ENCODE measurements around the gene SLC16A11.
A peak's percentile ranks its signal among the peaks of the same experiment; 100 is the strongest.

The SLC16A11 gene

GRCh38 chr17:7016418-7016817, 27.5 kb downstream of the SLC16A11 start:
- WGBS = 79% methylated on average over 3 of the region's 3 CpGs
- H3K27me3 ChIP-seq (ENCODE audit: control insufficient read depth in 1 of 2, insufficient read depth in 1 of 2, low read length in 2 of 2) = no peaks in the 10 kb centered on the region
- no peak overlapping the region for H2AFZ ChIP-seq (ENCODE audit: low read depth, low read length)

GRCh38 chr17:7014995-7015958, 28.6 kb downstream of the SLC16A11 start:
- H2AK5ac ChIP-seq (ENCODE audit: low read length, severe bottlenecking) = peak overlapping the region; percentile 18
- H3K14ac ChIP-seq (ENCODE audit: low read length in 2 of 2) = peak overlapping the region in 1 of 2 experiments; percentile 94
- no peaks in the 10 kb centered on the region for H3K27me3 ChIP-seq (ENCODE audit: control insufficient read depth in 1 of 2, insufficient read depth in 1 of 2, low read length in 2 of 2)
- H3K4me2 ChIP-seq (ENCODE audit: low read length, poor library complexity, severe bottlenecking) = peak overlapping the region; percentile 82
- H3K4ac ChIP-seq (ENCODE audit: low read depth in 1 of 2, low read length in 2 of 2) = peak overlapping the region; percentile 29 to 86
- H3K23ac ChIP-seq (ENCODE audit: low read length in 2 of 2) = no peak overlapping the region
- no peak overlapping the region for H2BK15ac ChIP-seq (ENCODE audit: low read depth, poor library complexity, severe bottlenecking)
- peak overlapping the region; percentile 66 for H2BK5ac ChIP-seq (ENCODE audit: low read depth, low read length, poor library complexity, severe bottlenecking)
- H3K18ac ChIP-seq (ENCODE audit: low read depth in 1 of 2, low read length in 2 of 2) = peak overlapping the region; percentile 34 to 94
- peak overlapping the region; percentile 98 for H3K27ac ChIP-seq (ENCODE audit: low read length, poor library complexity, severe bottlenecking)
- 25% methylated on average over 32 of the region's 56 CpGs for WGBS
- peak; percentile 92 for DNase-seq
- H4K8ac ChIP-seq (ENCODE audit: low read length) = peak overlapping the region; percentile 21
- H3K9ac ChIP-seq (ENCODE audit: low read length) = peak overlapping the region; percentile 90
- peaks cover 8% of the 10 kb centered on the region for H3K79me1 ChIP-seq (replicated peaks; ENCODE audit: low read length, poor library complexity, severe bottlenecking)
- H2AFZ ChIP-seq (ENCODE audit: low read depth, low read length) = peak overlapping the region; percentile 64
- peaks cover 18 to 24% of the 10 kb centered on the region in 2 experiments for H3K36me3 ChIP-seq (ENCODE audit: control insufficient read depth in 1 of 2, insufficient read depth in 2 of 2, low read depth in 1 of 2, low read length in 2 of 2)
- H4K91ac ChIP-seq (ENCODE audit: low read length) = peak overlapping the region; percentile 46
- peaks cover 22% of the 10 kb centered on the region for H3K4me1 ChIP-seq (ENCODE audit: control insufficient read depth, insufficient read depth, low read depth, low read length)
- no peaks in the 10 kb centered on the region for H3K9me3 ChIP-seq (ENCODE audit: control insufficient read depth, low read length)
- no peak overlapping the region for H2BK120ac ChIP-seq (ENCODE audit: low read depth, low read length)
- peak overlapping the region; percentile 72 to 85 for H3K4me3 ChIP-seq (ENCODE audit: insufficient read depth in 1 of 2, low read depth in 1 of 2, low read length in 2 of 2)
- H2BK12ac ChIP-seq (ENCODE audit: low read length in 2 of 2) = peak overlapping the region in 1 of 2 experiments; percentile 68

More at GRCh38 chr17:7016418-7016817, 27.5 kb downstream of the SLC16A11 start:
- Histone ChIP-seq H4K91ac (ENCODE audit: low read length) (no peak overlapping the region), H3K4me2 (ENCODE audit: low read length, poor library complexity, severe bottlenecking) (no peak overlapping the region), H3K4ac (ENCODE audit: low read depth in 1 of 2, low read length in 2 of 2) (no peak overlapping the region), H2BK15ac (ENCODE audit: low read depth, poor library complexity, severe bottlenecking) (no peak overlapping the region), H3K36me3 (ENCODE audit: control insufficient read depth in 1 of 2, insufficient read depth in 2 of 2, low read depth in 1 of 2, low read length in 2 of 2) (peaks cover 18 to 24% of the 10 kb centered on the region in 2 experiments), H3K14ac (ENCODE audit: low read length in 2 of 2) (no peak overlapping the region), H2BK12ac (ENCODE audit: low read length in 2 of 2) (no peak overlapping the region), H4K8ac (ENCODE audit: low read length) (no peak overlapping the region), H2BK120ac (ENCODE audit: low read depth, low read length) (no peak overlapping the region), H3K4me3 (ENCODE audit: insufficient read depth in 1 of 2, low read depth in 1 of 2, low read length in 2 of 2) (peak overlapping the region in 1 of 2 experiments; percentile 85), H3K9ac (ENCODE audit: low read length) (peak overlapping the region; percentile 90), H3K18ac (ENCODE audit: low read depth in 1 of 2, low read length in 2 of 2) (no peak overlapping the region), H3K79me1 (replicated peaks; ENCODE audit: low read length, poor library complexity, severe bottlenecking) (peaks cover 8% of the 10 kb centered on the region), H3K9me3 (ENCODE audit: control insufficient read depth, low read length) (no peaks in the 10 kb centered on the region), H3K27ac (ENCODE audit: low read length, poor library complexity, severe bottlenecking) (no peak overlapping the region), H2AK5ac (ENCODE audit: low read length, severe bottlenecking) (no peak overlapping the region), H2BK5ac (ENCODE audit: low read depth, low read length, poor library complexity, severe bottlenecking) (no peak overlapping the region), H3K23ac (ENCODE audit: low read length in 2 of 2) (no peak overlapping the region), H3K4me1 (ENCODE audit: control insufficient read depth, insufficient read depth, low read depth, low read length) (peaks cover 19% of the 10 kb centered on the region)
- DNase-seq = no peak

GRCh38 chr17:7014261-7014994, 29.5 kb downstream of the SLC16A11 start:
- H2AFZ ChIP-seq (ENCODE audit: low read depth, low read length) = no peak overlapping the region
- H2BK120ac ChIP-seq (ENCODE audit: low read depth, low read length) = peak overlapping the region; percentile 66
- peaks cover 19% of the 10 kb centered on the region for H3K4me1 ChIP-seq (ENCODE audit: control insufficient read depth, insufficient read depth, low read depth, low read length)
- peak overlapping the region in 1 of 2 experiments; percentile 16 for H3K23ac ChIP-seq (ENCODE audit: low read length in 2 of 2)
- H3K4me3 ChIP-seq (ENCODE audit: insufficient read depth in 1 of 2, low read depth in 1 of 2, low read length in 2 of 2) = peak overlapping the region; percentile 72 to 94
- peak; percentile 99 for DNase-seq
- H3K14ac ChIP-seq (ENCODE audit: low read length in 2 of 2) = no peak overlapping the region
- no peaks in the 10 kb centered on the region for H3K9me3 ChIP-seq (ENCODE audit: control insufficient read depth, low read length)
- peak overlapping the region; percentile 30 for H2AK5ac ChIP-seq (ENCODE audit: low read length, severe bottlenecking)
- H3K18ac ChIP-seq (ENCODE audit: low read depth in 1 of 2, low read length in 2 of 2) = peak overlapping the region; percentile 34 to 71
- peak overlapping the region in 1 of 2 experiments; percentile 18 for H2BK12ac ChIP-seq (ENCODE audit: low read length in 2 of 2)
- peak overlapping the region; percentile 99 for H3K4me2 ChIP-seq (ENCODE audit: low read length, poor library complexity, severe bottlenecking)
- peak overlapping the region; percentile 89 for H4K8ac ChIP-seq (ENCODE audit: low read length)
- peak overlapping the region; percentile 34 for H2BK15ac ChIP-seq (ENCODE audit: low read depth, poor library complexity, severe bottlenecking)
- peaks cover 24 to 28% of the 10 kb centered on the region in 2 experiments for H3K36me3 ChIP-seq (ENCODE audit: control insufficient read depth in 1 of 2, insufficient read depth in 2 of 2, low read depth in 1 of 2, low read length in 2 of 2)
- peak overlapping the region; percentile 86 for H3K27ac ChIP-seq (ENCODE audit: low read length, poor library complexity, severe bottlenecking)
- 1% methylated on average over 60 of the region's 75 CpGs for WGBS
- H4K91ac ChIP-seq (ENCODE audit: low read length) = peak overlapping the region; percentile 30
- peaks cover 13% of the 10 kb centered on the region for H3K79me1 ChIP-seq (replicated peaks; ENCODE audit: low read length, poor library complexity, severe bottlenecking)
- no peaks in the 10 kb centered on the region for H3K27me3 ChIP-seq (ENCODE audit: control insufficient read depth in 1 of 2, insufficient read depth in 1 of 2, low read length in 2 of 2)
- peak overlapping the region; percentile 100 for H3K9ac ChIP-seq (ENCODE audit: low read length)
- H2BK5ac ChIP-seq (ENCODE audit: low read depth, low read length, poor library complexity, severe bottlenecking) = peak overlapping the region; percentile 39
- peak overlapping the region in 1 of 2 experiments; percentile 29 for H3K4ac ChIP-seq (ENCODE audit: low read depth in 1 of 2, low read length in 2 of 2)

GRCh38 chr17:7011942-7012254, 32.0 kb downstream of the SLC16A11 start:
- 43% methylated on average over 4 of the region's 6 CpGs for WGBS
- Histone ChIP-seq H2AFZ (ENCODE audit: low read depth, low read length) (no peak overlapping the region), H2BK15ac (ENCODE audit: low read depth, poor library complexity, severe bottlenecking) (no peak overlapping the region), H3K9me3 (ENCODE audit: control insufficient read depth, low read length) (no peaks in the 10 kb centered on the region), H2BK12ac (ENCODE audit: low read length in 2 of 2) (no peak overlapping the region), H2BK120ac (ENCODE audit: low read depth, low read length) (no peak overlapping the region), H3K4me2 (ENCODE audit: low read length, poor library complexity, severe bottlenecking) (peak overlapping the region; percentile 81), H3K4me1 (ENCODE audit: control insufficient read depth, insufficient read depth, low read depth, low read length) (peaks cover 19% of the 10 kb centered on the region), H3K36me3 (ENCODE audit: control insufficient read depth in 1 of 2, insufficient read depth in 2 of 2, low read depth in 1 of 2, low read length in 2 of 2) (peaks cover 15 to 26% of the 10 kb centered on the region in 2 experiments), H3K4ac (ENCODE audit: low read depth in 1 of 2, low read length in 2 of 2) (no peak overlapping the region), H3K18ac (ENCODE audit: low read depth in 1 of 2, low read length in 2 of 2) (no peak overlapping the region), H2BK5ac (ENCODE audit: low read depth, low read length, poor library complexity, severe bottlenecking) (no peak overlapping the region), H3K23ac (ENCODE audit: low read length in 2 of 2) (no peak overlapping the region), H3K79me1 (replicated peaks; ENCODE audit: low read length, poor library complexity, severe bottlenecking) (peaks cover 18% of the 10 kb centered on the region), H4K91ac (ENCODE audit: low read length) (no peak overlapping the region), H3K27me3 (ENCODE audit: control insufficient read depth in 1 of 2, insufficient read depth in 1 of 2, low read length in 2 of 2) (no peaks in the 10 kb centered on the region), H3K14ac (ENCODE audit: low read length in 2 of 2) (no peak overlapping the region), H2AK5ac (ENCODE audit: low read length, severe bottlenecking) (no peak overlapping the region), H3K27ac (ENCODE audit: low read length, poor library complexity, severe bottlenecking) (peak overlapping the region; percentile 4), H4K8ac (ENCODE audit: low read length) (no peak overlapping the region), H3K4me3 (ENCODE audit: insufficient read depth in 1 of 2, low read depth in 1 of 2, low read length in 2 of 2) (peak overlapping the region; percentile 88 to 94), H3K9ac (ENCODE audit: low read length) (peak overlapping the region; percentile 100)
- DNase-seq = no peak

Data from mesenchymal stem cell (in vitro differentiated cells and primary cell).